ENCODE measurements around the gene IL36RN. TPM values are rescaled to one million over a fixed set of nuclear protein-coding genes. Genes with fewer than 3 reads are reported as not detected.

The IL36RN gene
- total and polyA plus RNA-seq, 2 of the 13 experiments (the other 11 are each of a cell fraction or from before 2014, with no cell fraction given), result not detected

DNA sequence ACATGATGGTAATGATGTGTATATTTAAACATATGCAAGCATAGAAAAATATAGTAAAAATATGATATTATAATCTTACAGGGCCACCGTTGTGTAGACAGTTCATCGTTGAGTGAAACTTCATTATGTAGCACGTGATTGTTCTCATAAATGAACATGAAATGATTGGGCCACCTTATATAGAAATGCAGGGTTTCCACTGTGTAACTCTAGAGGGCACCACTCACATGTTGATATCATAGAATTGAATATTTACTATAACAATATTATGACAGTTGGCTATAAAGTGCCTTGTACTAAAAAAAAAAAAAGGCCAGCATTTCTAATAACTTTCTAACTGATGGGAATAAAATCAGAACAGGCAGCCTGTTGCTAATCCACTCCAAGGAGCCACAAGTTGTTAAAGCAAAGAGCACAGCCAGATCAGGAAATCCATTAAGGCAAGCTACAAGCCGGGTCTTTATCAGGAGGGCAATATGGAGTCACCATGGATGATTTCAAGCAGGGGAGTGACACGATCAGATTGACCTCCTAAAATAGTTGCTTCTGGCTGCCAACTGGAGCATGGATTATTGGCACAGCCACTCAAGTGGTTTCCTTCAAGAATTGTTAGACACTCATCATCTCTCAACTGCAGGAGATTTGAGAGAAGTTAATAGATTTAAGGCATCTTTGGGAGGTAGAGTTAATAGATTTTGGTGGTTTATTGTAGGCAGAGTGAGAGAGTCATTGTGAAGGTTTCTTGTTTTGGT lies 25.4 kb downstream of the IL36RN start:
- no peak for FAIRE-seq
- TF ChIP-seq HBP1 (CRISPR knock-in tag; IDR thresholded peaks at IDR 0.05; ENCODE audit: low read depth), result no peak
- no peak for TF ChIP-seq MTA3 (CRISPR knock-in tag; IDR thresholded peaks at IDR 0.05)
- TF ChIP-seq ZSCAN30 (CRISPR knock-in tag; IDR thresholded peaks at IDR 0.05), result 0 out of 2 replicates have a peak, but pooled peaks have one; percentile 20
- no peak for TF ChIP-seq RFXANK (CRISPR knock-in tag; IDR thresholded peaks at IDR 0.05)
- peak; percentile 64 for TF ChIP-seq STAG1 (CRISPR knock-in tag; IDR thresholded peaks at IDR 0.05)
- TF ChIP-seq PCBP2 (optimal IDR thresholded peaks at IDR 0.05; ENCODE audit: low read depth, low read length, poor library complexity, severe bottlenecking), result no peak
- no peak for TF ChIP-seq ZSCAN31 (CRISPR knock-in tag; IDR thresholded peaks at IDR 0.05; ENCODE audit: low read depth)
- no peak for TF ChIP-seq MYNN (CRISPR knock-in tag; IDR thresholded peaks at IDR 0.05; ENCODE audit: low read depth)
- TF ChIP-seq, protein P1, sequence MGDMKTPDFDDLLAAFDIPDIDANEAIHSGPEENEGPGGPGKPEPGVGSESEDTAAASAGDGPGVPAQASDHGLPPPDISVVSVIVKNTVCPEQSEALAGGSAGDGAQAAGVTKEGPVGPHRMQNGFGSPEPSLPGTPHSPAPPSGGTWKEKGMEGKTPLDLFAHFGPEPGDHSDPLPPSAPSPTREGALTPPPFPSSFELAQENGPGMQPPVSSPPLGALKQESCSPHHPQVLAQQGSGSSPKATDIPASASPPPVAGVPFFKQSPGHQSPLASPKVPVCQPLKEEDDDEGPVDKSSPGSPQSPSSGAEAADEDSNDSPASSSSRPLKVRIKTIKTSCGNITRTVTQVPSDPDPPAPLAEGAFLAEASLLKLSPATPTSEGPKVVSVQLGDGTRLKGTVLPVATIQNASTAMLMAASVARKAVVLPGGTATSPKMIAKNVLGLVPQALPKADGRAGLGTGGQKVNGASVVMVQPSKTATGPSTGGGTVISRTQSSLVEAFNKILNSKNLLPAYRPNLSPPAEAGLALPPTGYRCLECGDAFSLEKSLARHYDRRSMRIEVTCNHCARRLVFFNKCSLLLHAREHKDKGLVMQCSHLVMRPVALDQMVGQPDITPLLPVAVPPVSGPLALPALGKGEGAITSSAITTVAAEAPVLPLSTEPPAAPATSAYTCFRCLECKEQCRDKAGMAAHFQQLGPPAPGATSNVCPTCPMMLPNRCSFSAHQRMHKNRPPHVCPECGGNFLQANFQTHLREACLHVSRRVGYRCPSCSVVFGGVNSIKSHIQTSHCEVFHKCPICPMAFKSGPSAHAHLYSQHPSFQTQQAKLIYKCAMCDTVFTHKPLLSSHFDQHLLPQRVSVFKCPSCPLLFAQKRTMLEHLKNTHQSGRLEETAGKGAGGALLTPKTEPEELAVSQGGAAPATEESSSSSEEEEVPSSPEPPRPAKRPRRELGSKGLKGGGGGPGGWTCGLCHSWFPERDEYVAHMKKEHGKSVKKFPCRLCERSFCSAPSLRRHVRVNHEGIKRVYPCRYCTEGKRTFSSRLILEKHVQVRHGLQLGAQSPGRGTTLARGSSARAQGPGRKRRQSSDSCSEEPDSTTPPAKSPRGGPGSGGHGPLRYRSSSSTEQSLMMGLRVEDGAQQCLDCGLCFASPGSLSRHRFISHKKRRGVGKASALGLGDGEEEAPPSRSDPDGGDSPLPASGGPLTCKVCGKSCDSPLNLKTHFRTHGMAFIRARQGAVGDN (CRISPR knock-in tag; IDR thresholded peaks at IDR 0.05), result no peak
- TF ChIP-seq ZNF724P (CRISPR knock-in tag; IDR thresholded peaks at IDR 0.05; ENCODE audit: borderline replicate concordance), result no peak
- TF ChIP-seq HES4 (CRISPR knock-in tag; IDR thresholded peaks at IDR 0.05; ENCODE audit: borderline replicate concordance), result no peak
- no peak for TF ChIP-seq MLLT10 (CRISPR knock-in tag; IDR thresholded peaks at IDR 0.05)
- TF ChIP-seq NFRKB (IDR thresholded peaks at IDR 0.05), result no peak
- TF ChIP-seq, protein P2, sequence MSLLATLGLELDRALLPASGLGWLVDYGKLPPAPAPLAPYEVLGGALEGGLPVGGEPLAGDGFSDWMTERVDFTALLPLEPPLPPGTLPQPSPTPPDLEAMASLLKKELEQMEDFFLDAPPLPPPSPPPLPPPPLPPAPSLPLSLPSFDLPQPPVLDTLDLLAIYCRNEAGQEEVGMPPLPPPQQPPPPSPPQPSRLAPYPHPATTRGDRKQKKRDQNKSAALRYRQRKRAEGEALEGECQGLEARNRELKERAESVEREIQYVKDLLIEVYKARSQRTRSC (CRISPR knock-in tag; IDR thresholded peaks at IDR 0.05; ENCODE audit: low read depth), result no peak
- TF ChIP-seq ZNF792 (CRISPR knock-in tag; IDR thresholded peaks at IDR 0.05), result no peak
- no peak for TF ChIP-seq TBX3 (IDR thresholded peaks at IDR 0.05; ENCODE audit: borderline replicate concordance)
- peak; percentile 62 for TF ChIP-seq CTCF (CRISPR knock-in tag; IDR thresholded peaks at IDR 0.05)

More for the DNA sequence above, 25.4 kb downstream of the IL36RN start:
- H2AFZ ChIP-seq (ENCODE audit: low read length), result no peak overlapping the region
- H4K20me1 ChIP-seq (ENCODE audit: insufficient read depth, low read length), result no peaks in the 10 kb centered on the region
- no peak overlapping the region for H3K9ac ChIP-seq (ENCODE audit: insufficient read depth, low read depth, low read length)
- BruUV-seq (replicated peaks), result no TSS peak
- H3K27ac ChIP-seq (ENCODE audit: extremely low read length, insufficient read depth, low read length), result no peak overlapping the region
- WGBS (ENCODE audit: low lambda C conversion rate), result 16% methylated on average over 5 of the region's 5 CpGs
- POLR2A ChIA-PET, result interaction anchor here (1.0 to 1.7 kb wide), 2 partner anchors 43 to 115 kb away, joined by 3 to 7 read pairs; partner anchors contain the start of gene IL1RN
- H3K4me3 ChIP-seq (replicated peaks in 1 of 3; ENCODE audit: insufficient read depth in 1 of 3, low read depth in 2 of 3, low read length in 3 of 3), result no peak overlapping the region
- DNase-seq (ENCODE audit: low spot score) (no peak), ATAC-seq (no peak)
- peaks cover 41% of the 10 kb centered on the region for H3K4me1 ChIP-seq (ENCODE audit: insufficient read depth, low read length)
- H3K9me3 ChIP-seq (ENCODE audit: low read length), result no peaks in the 10 kb centered on the region; the same call in 1 of the 2 replicates
- CTCF ChIA-PET (ENCODE audit: low intra/inter-chr PET ratio, low total read pairs), result interaction anchor here (0.7 to 1.6 kb wide), 6 partner anchors 52 to 115 kb away, joined by 3 to 10 read pairs (median 5); no protein-coding TSS in a partner anchor
- intact Hi-C loops (cut with micrococcal nuclease; ENCODE audit: unreplicated experiment), result loop anchor here (1.0 kb wide), 1 partner anchor 115 kb away; no protein-coding TSS in a partner anchor
- H3K79me2 ChIP-seq (ENCODE audit: insufficient read depth, low read length), result no peaks in the 10 kb centered on the region
- peaks cover 0 to 6% of the 10 kb centered on the region in 2 experiments; a peak in 1 of 5 replicates for H3K27me3 ChIP-seq (ENCODE audit: control insufficient read depth in 1 of 2, insufficient read depth in 2 of 2, low read length in 2 of 2)
- no peaks in the 10 kb centered on the region for H3K36me3 ChIP-seq (replicated peaks in 1 of 2; ENCODE audit: control insufficient read depth in 1 of 2, insufficient read depth in 2 of 2, low read length in 2 of 2)
- in situ Hi-C loops (cut with HindIII; ENCODE audit: extremely low pct_ligation_motif_present, low pct_unique_long_range_greater_than_20kb), result loop anchor here (5.0 to 10.0 kb wide), 3 partner anchors 53 to 290 kb away; no protein-coding TSS in a partner anchor
- H3K4me2 ChIP-seq (ENCODE audit: low read depth, low read length), result no peak overlapping the region

Measured in HepG2 (cell line).